HepG2 (cell line): ENCODE results near the gene FGF18.

Source experiments
- MEIS2 ChIP-seq: sonication (generic); formaldehyde crosslinking; IDR thresholded peaks from 2 replicates; pipeline ENCODE4 v1.9.0; 2021; ENCODE audit warnings: mild to moderate bottlenecking, missing genetic modification reagents
- NR2F1 ChIP-seq, 2 experiments: fragments of 450-650 bp in 1 of 2; formaldehyde crosslinking in 1 of 2; IDR thresholded peaks; 2 replicates each; pipeline versions ENCODE4 v1.5.0 to v1.6.1; 2016 to 2020; ENCODE audit warnings: mild to moderate bottlenecking in 1 of 2, missing compliant biosample characterization in 1 of 2, missing genetic modification reagents in 1 of 2, moderate library complexity in 1 of 2
- PLRG1 ChIP-seq: fragments of 450-650 bp; conservative IDR thresholded peaks from 2 replicates; pipeline ENCODE4 v1.6.1; 2016
- SIN3A ChIP-seq: IDR thresholded peaks from 2 replicates; pipeline ENCODE4 v1.6.1; 2011; ENCODE audit warnings: low read depth, mild to moderate bottlenecking, control low read depth, low read length, borderline replicate concordance
- TRIM24 ChIP-seq: sonication (generic); formaldehyde crosslinking; IDR thresholded peaks from 2 replicates; pipeline ENCODE4 v1.8.0; 2022; ENCODE audit warnings: mild to moderate bottlenecking, missing genetic modification reagents
- ZNF337 ChIP-seq: sonication (generic); formaldehyde crosslinking; IDR thresholded peaks from 2 replicates; pipeline ENCODE4 v1.5.1; 2020; ENCODE audit warnings: missing genetic modification reagents, low read depth, mild to moderate bottlenecking, borderline replicate concordance
- ZNF564 ChIP-seq: sonication (generic); formaldehyde crosslinking; IDR thresholded peaks from 2 replicates; pipeline ENCODE4 v1.8.1; 2023; ENCODE audit warnings: mild to moderate bottlenecking, missing genetic modification reagents
- ZNF589 ChIP-seq: sonication (generic); formaldehyde crosslinking; conservative IDR thresholded peaks from 2 replicates; pipeline ENCODE4 v1.8.0; 2022; ENCODE audit warnings: mild to moderate bottlenecking, moderate library complexity, missing genetic modification reagents
- TF ChIP-seq, protein P1 (sequence below), 2 experiments: sonication (generic) in 1 of 2; formaldehyde crosslinking in 1 of 2; IDR thresholded peaks; 2 replicates each; pipeline versions ENCODE4 v1.4.0 to v1.6.1; 2016 to 2020; ENCODE audit warnings: borderline replicate concordance in 1 of 2, low read depth in 1 of 2, mild to moderate bottlenecking in 1 of 2, missing genetic modification reagents in 1 of 2
- TF ChIP-seq, protein P2 (sequence below): sonication (generic); formaldehyde crosslinking; IDR thresholded peaks from 2 replicates; pipeline ENCODE4 v1.5.0; 2020; ENCODE audit warnings: mild to moderate bottlenecking, missing genetic modification reagents, moderate library complexity
- TF ChIP-seq, protein P3 (sequence below): sonication (generic); formaldehyde crosslinking; IDR thresholded peaks from 2 replicates; pipeline ENCODE4 v1.4.0; 2020; ENCODE audit warnings: missing genetic modification reagents
- TF ChIP-seq, protein P4 (sequence below): sonication (generic); formaldehyde crosslinking; IDR thresholded peaks from 2 replicates; pipeline ENCODE4 v1.5.0; 2020; ENCODE audit warnings: mild to moderate bottlenecking, missing genetic modification reagents
- TF ChIP-seq, protein P5 (sequence below): IDR thresholded peaks from 2 replicates; pipeline ENCODE4 v1.6.1; 2012; ENCODE audit warnings: inconsistent platforms

DNA sequence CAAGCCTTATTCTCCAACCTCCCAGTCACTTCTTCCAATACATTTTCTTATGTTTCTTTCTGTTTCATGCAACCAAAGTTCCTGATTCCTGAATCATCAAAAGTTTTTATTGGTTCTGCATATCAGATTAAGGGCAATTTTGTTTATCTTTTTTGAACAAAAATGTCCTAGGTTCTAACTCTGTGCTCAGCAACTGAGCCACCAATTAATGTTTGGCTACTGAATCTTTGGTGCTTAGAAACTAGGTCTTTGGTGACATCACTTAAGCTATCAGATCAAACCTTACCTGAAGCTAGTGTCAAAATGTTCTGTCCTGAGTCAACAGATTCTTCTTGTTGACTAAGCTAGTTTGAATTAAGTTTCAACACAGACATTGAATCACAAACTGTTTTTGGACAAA, 56.1 kb downstream of the FGF18 start:
- TF ChIP-seq TRIM24 (CRISPR knock-in tag) (no peak), NR2F1 (CRISPR knock-in tag; IDR thresholded peaks at IDR 0.05) (no peak), PLRG1 (no peak), SIN3A (no peak), MEIS2 (CRISPR knock-in tag) (no peak), ZNF564 (no peak), ZNF337 (CRISPR knock-in tag) (no peak), ZNF589 (CRISPR knock-in tag) (no peak)
- TF ChIP-seq, protein P1, sequence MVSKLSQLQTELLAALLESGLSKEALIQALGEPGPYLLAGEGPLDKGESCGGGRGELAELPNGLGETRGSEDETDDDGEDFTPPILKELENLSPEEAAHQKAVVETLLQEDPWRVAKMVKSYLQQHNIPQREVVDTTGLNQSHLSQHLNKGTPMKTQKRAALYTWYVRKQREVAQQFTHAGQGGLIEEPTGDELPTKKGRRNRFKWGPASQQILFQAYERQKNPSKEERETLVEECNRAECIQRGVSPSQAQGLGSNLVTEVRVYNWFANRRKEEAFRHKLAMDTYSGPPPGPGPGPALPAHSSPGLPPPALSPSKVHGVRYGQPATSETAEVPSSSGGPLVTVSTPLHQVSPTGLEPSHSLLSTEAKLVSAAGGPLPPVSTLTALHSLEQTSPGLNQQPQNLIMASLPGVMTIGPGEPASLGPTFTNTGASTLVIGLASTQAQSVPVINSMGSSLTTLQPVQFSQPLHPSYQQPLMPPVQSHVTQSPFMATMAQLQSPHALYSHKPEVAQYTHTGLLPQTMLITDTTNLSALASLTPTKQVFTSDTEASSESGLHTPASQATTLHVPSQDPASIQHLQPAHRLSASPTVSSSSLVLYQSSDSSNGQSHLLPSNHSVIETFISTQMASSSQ (IDR thresholded peaks at IDR 0.05; ENCODE audit: low read depth), result no peak
- TF ChIP-seq, protein P1 (CRISPR knock-in tag; IDR thresholded peaks at IDR 0.05; ENCODE audit: borderline replicate concordance), result no peak
- TF ChIP-seq, protein P2, sequence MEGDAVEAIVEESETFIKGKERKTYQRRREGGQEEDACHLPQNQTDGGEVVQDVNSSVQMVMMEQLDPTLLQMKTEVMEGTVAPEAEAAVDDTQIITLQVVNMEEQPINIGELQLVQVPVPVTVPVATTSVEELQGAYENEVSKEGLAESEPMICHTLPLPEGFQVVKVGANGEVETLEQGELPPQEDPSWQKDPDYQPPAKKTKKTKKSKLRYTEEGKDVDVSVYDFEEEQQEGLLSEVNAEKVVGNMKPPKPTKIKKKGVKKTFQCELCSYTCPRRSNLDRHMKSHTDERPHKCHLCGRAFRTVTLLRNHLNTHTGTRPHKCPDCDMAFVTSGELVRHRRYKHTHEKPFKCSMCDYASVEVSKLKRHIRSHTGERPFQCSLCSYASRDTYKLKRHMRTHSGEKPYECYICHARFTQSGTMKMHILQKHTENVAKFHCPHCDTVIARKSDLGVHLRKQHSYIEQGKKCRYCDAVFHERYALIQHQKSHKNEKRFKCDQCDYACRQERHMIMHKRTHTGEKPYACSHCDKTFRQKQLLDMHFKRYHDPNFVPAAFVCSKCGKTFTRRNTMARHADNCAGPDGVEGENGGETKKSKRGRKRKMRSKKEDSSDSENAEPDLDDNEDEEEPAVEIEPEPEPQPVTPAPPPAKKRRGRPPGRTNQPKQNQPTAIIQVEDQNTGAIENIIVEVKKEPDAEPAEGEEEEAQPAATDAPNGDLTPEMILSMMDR (CRISPR knock-in tag), result no peak
- TF ChIP-seq, protein P3, sequence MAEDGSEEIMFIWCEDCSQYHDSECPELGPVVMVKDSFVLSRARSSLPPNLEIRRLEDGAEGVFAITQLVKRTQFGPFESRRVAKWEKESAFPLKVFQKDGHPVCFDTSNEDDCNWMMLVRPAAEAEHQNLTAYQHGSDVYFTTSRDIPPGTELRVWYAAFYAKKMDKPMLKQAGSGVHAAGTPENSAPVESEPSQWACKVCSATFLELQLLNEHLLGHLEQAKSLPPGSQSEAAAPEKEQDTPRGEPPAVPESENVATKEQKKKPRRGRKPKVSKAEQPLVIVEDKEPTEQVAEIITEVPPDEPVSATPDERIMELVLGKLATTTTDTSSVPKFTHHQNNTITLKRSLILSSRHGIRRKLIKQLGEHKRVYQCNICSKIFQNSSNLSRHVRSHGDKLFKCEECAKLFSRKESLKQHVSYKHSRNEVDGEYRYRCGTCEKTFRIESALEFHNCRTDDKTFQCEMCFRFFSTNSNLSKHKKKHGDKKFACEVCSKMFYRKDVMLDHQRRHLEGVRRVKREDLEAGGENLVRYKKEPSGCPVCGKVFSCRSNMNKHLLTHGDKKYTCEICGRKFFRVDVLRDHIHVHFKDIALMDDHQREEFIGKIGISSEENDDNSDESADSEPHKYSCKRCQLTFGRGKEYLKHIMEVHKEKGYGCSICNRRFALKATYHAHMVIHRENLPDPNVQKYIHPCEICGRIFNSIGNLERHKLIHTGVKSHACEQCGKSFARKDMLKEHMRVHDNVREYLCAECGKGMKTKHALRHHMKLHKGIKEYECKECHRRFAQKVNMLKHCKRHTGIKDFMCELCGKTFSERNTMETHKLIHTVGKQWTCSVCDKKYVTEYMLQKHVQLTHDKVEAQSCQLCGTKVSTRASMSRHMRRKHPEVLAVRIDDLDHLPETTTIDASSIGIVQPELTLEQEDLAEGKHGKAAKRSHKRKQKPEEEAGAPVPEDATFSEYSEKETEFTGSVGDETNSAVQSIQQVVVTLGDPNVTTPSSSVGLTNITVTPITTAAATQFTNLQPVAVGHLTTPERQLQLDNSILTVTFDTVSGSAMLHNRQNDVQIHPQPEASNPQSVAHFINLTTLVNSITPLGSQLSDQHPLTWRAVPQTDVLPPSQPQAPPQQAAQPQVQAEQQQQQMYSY (CRISPR knock-in tag), result no peak
- TF ChIP-seq, protein P4, sequence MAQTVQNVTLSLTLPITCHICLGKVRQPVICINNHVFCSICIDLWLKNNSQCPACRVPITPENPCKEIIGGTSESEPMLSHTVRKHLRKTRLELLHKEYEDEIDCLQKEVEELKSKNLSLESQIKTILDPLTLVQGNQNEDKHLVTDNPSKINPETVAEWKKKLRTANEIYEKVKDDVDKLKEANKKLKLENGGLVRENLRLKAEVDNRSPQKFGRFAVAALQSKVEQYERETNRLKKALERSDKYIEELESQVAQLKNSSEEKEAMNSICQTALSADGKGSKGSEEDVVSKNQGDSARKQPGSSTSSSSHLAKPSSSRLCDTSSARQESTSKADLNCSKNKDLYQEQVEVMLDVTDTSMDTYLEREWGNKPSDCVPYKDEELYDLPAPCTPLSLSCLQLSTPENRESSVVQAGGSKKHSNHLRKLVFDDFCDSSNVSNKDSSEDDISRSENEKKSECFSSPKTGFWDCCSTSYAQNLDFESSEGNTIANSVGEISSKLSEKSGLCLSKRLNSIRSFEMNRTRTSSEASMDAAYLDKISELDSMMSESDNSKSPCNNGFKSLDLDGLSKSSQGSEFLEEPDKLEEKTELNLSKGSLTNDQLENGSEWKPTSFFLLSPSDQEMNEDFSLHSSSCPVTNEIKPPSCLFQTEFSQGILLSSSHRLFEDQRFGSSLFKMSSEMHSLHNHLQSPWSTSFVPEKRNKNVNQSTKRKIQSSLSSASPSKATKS (CRISPR knock-in tag), result no peak
- TF ChIP-seq, protein P5, sequence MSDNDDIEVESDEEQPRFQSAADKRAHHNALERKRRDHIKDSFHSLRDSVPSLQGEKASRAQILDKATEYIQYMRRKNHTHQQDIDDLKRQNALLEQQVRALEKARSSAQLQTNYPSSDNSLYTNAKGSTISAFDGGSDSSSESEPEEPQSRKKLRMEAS, result no peak
